Heart left ventricle (tissue), 16 donors: Measurements from ENCODE around the gene S1PR3. TPM values are rescaled to one million over a fixed set of nuclear protein-coding genes. Genes with fewer than 3 reads are reported as not detected.

Source experiments
- ATAC-seq, 4 donors: fragments of 200-7000 bp; cut with Tn5 transposase; one replicate each; pipeline ENCODE4 v1.9.1; 2020 to 2022; ENCODE audit warnings: moderate library complexity in 4 of 4, mild to moderate bottlenecking in 3 of 4, moderate number of reproducible peaks in 1 of 4
- DNase-seq, 5 donors: peaks; one replicate each; pipeline ENCODE4 v3.0.0-alpha.2; 2020
- H3K27ac ChIP-seq, 12 donors: fragments of 200-600 bp; sonication (generic) in 4 of 12; one replicate each; pipeline versions ENCODE4 v1.5.0 to v1.8.0; 2016 to 2022; ENCODE audit warnings: mild to moderate bottlenecking in 2 of 12
- H3K27me3 ChIP-seq, 9 donors: fragments of 200-600 bp; sonication (generic) in 2 of 9; one replicate each; pipeline versions ENCODE4 v1.5.1 to v1.8.0; 2016 to 2022; ENCODE audit warnings: mild to moderate bottlenecking in 3 of 9
- H3K36me3 ChIP-seq, 9 donors: fragments of 200-600 bp; sonication (generic) in 2 of 9; one replicate each; pipeline versions ENCODE4 v1.5.0 to v1.8.0; 2018 to 2022; ENCODE audit warnings: mild to moderate bottlenecking in 2 of 9
- H3K4me1 ChIP-seq, 12 donors: fragments of 200-600 bp; sonication (generic) in 4 of 12; one replicate each; pipeline versions ENCODE4 v1.5.0 to v1.8.0; 2016 to 2022; ENCODE audit warnings: mild to moderate bottlenecking in 3 of 12
- H3K4me3 ChIP-seq, 12 donors: fragments of 200-600 bp; sonication (generic) in 4 of 12; one replicate each; pipeline versions ENCODE4 v1.5.0 to v1.8.0; 2017 to 2022; ENCODE audit warnings: mild to moderate bottlenecking in 9 of 12, moderate library complexity in 4 of 12
- H3K9me3 ChIP-seq, 12 donors: fragments of 200-600 bp; sonication (generic) in 4 of 12; one replicate each; pipeline versions ENCODE4 v1.5.0 to v1.8.0; 2016 to 2022; ENCODE audit warnings: mild to moderate bottlenecking in 1 of 12
- CTCF ChIP-seq, 12 donors: fragments of 200-600 bp; sonication (generic) in 4 of 12; IDR thresholded peaks; one replicate each; pipeline versions ENCODE4 v1.5.0 to v1.8.0; 2018 to 2022; ENCODE audit warnings: antibody characterized with exemption in 12 of 12, mild to moderate bottlenecking in 5 of 12
- POLR2A ChIP-seq, 2 donors: fragments of 450-650 bp; IDR thresholded peaks; one replicate each; pipeline ENCODE4 v1.6.1; 2017; ENCODE audit warnings: antibody characterized with exemption in 2 of 2, mild to moderate bottlenecking in 2 of 2, moderate library complexity in 2 of 2
- WGBS, 4 donors: extraction: QIAGEN DNeasy Blood & Tissue Kit in 2 of 4; methylation state at CpG; one replicate each; pipeline versions ENCODE4 v1.1.5 to v1.1.7; 2013 to 2018; 5-methylcytosine and 5-hydroxymethylcytosine counted together
- intact Hi-C, 10 donors: fragments of 100-400 bp; cut with DNase I; formaldehyde crosslinking; loops; one replicate each; pipeline versions ENCODE4 v1.11.1 to v1.14.2; 2022
- polyA plus RNA-seq, 2 donors: library from polyadenylated mRNA; stranded (reverse); fragments of 200-250 nt; gene quantifications; one replicate each; pipeline ENCODE4 v1.2.3, GENCODE V29; 2013
- total RNA-seq, 9 donors: library from RNA; depleted of rRNA in 2 of 9; stranded (reverse); fragments of >200 nt in 2 of 9; fragmentation: NEBNext Ultra II Directional in 3 of 9; extraction: Animal tissue kit (Norgen Biotek cat#: 25700) in 3 of 9; gene quantifications; one replicate each; pipeline versions ENCODE4 v1.1.0 to v1.2.4, GENCODE V29; 2016 to 2023
- donor health status: ischemic (EF 13 %, LVEDD 7.1; RV severe dilation, severe dysfunction).
- donor health status: healthy with polysubstance abuse.
- donor health status: DM: no; HTN: yes; CAD: no.
- donor health status: DM: no; HTN: no; CAD: no.
- donor health status: ischemic (EF 25% LVEDD 6.9; RV normal size, moderate dysfunction).
- donor health status: ischemic (EF 25% LVEDD 5.7; RV mildly dilated, moderate dysfunction).
- donor health status: healthy.
- donor health status: DM: yes; HTN: yes; CAD: no.
- donor health status: ischemic (EF 35%, LVEDD 5.7; RV mildly dilated, moderate dysfunction).
- donor health status: nonischemic (EF 11% LVEDD 7.7; RV severe dilation, severe dysfunction).
- donor health status: DM: yes; HTN: yes; CAD: no.
- donor health status: PGD.
- donor health status: ischemic (EF 29% LVEDD 5.4; RV normal size, mild dysfunction).
- donor health status: nonischemic (EF 23%, LVEDD 6.1; RV moderate dilation, normal function).

Gene S1PR3
- total and polyA plus RNA-seq, 11 donors = 7.4 to 50.3 (median 29.5) TPM

DNA sequence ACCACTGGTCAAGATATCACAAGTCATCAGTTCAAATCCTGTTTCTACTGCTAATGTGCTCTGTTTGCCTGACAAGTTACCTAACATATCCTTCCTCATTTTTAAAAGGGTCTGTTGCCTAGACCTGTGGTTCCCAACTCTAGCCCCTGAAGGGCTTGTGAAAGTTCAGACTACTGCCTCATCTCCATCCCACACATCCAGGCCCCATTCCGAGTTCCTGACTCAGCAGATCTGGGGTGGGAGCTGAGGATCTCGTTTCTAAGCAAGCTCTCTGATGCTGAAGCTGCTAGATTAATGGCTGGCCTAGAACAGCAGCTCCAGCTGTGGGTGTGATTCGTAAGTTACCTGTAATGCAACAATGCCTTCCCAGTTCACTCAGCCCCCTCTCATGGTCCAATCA lies 32.5 kb downstream of the S1PR3 start:
- H3K27me3 ChIP-seq = no peaks in the 10 kb centered on the region
- DNase-seq (no peak), ATAC-seq (no peak)
- TF ChIP-seq CTCF (IDR thresholded peaks at IDR 0.05) (no peak), POLR2A (IDR thresholded peaks at IDR 0.05) (no peak)
- peaks cover 0 to under 1% (median 0%) of the 10 kb centered on the region in 12 donors for H3K9me3 ChIP-seq
- no peak overlapping the region for H3K4me3 ChIP-seq
- 78 to 85% (median 81%) methylated on average over 3 of the region's 3 CpGs for WGBS, 4 donors
- peak overlapping the region in 4 of 12 donors; percentile 44 to 51 (median 50) for H3K27ac ChIP-seq
- no peaks in the 10 kb centered on the region for H3K36me3 ChIP-seq
- peaks cover 0 to 30% (median 24%) of the 10 kb centered on the region in 12 donors for H3K4me1 ChIP-seq
- intact Hi-C loops = loop anchor here in 2 of 10 donors (10.0 kb wide), 1 partner anchor 151 kb away; the partner anchor contains the start of gene SHC3 (in 2 of the 2)

DNA sequence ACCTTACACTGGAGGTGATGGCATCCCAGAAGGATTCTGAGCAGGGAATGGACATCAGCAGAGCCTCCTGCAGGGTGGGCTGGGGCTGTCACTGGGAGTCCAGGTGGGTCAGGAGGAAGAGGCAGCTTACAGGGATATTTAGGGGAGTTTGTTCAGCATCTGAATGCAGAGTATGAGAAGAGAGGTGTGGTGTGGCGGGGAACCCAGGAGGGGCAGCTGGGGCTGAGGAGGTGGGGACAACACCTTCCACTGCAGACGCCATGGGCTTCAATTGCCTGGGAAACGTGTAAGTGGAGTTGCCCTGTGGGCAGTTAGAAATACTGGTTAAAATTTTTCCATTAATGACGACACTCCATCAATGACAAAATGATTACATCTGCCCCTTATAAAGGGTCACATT lies 33.5 kb downstream of the S1PR3 start:
- H3K9me3 ChIP-seq = peaks cover 0 to 10% (median 7%) of the 10 kb centered on the region in 12 donors
- H3K4me1 ChIP-seq = peaks cover 0 to 30% (median 24%) of the 10 kb centered on the region in 12 donors
- no peaks in the 10 kb centered on the region for H3K27me3 ChIP-seq
- WGBS, 4 donors = 92 to 95% (median 93%) methylated on average over 4 of the region's 4 CpGs
- no peak overlapping the region for H3K4me3 ChIP-seq
- intact Hi-C loops = loop anchor here in 2 of 10 donors (10.0 kb wide), 1 partner anchor 150 kb away; the partner anchor contains the start of gene SHC3 (in 2 of the 2)
- no peak for ATAC-seq
- no peak overlapping the region for H3K27ac ChIP-seq
- no peak for DNase-seq
- no peaks in the 10 kb centered on the region for H3K36me3 ChIP-seq
- TF ChIP-seq CTCF (IDR thresholded peaks at IDR 0.05) (no peak), POLR2A (IDR thresholded peaks at IDR 0.05) (no peak)

DNA sequence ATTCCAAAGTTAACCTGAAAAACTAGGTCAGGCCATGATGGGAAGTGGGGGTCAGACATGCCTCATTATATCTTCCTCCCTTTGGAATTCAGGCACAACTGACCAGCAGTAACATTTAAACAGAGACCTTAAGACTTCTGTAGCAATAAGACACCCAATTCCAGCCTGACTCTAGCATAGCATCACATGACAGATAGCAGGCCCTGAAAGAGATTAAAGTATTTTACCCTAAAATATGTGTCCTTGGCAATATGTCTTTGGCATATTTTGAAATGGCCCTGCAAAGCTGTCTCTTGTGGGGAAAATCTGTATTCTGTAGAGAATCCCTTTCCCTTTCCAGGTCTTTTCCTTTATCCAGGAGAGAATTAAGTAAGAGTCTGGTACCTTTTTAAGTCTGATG lies 34.3 kb downstream of the S1PR3 start:
- Histone ChIP-seq H3K36me3 (no peaks in the 10 kb centered on the region), H3K27me3 (no peaks in the 10 kb centered on the region), H3K4me1 (peaks cover 0 to 30% (median 24%) of the 10 kb centered on the region in 12 donors), H3K27ac (no peak overlapping the region), H3K9me3 (peaks cover 0 to 18% (median 13%) of the 10 kb centered on the region in 12 donors), H3K4me3 (no peak overlapping the region)
- TF ChIP-seq POLR2A (IDR thresholded peaks at IDR 0.05) (no peak), CTCF (IDR thresholded peaks at IDR 0.05) (no peak)
- no peak for DNase-seq
- intact Hi-C loops = loop anchor here in 2 of 10 donors (10.0 kb wide), 1 partner anchor 149 kb away; the partner anchor contains the start of gene SHC3 (in 2 of the 2)
- no peak for ATAC-seq

DNA sequence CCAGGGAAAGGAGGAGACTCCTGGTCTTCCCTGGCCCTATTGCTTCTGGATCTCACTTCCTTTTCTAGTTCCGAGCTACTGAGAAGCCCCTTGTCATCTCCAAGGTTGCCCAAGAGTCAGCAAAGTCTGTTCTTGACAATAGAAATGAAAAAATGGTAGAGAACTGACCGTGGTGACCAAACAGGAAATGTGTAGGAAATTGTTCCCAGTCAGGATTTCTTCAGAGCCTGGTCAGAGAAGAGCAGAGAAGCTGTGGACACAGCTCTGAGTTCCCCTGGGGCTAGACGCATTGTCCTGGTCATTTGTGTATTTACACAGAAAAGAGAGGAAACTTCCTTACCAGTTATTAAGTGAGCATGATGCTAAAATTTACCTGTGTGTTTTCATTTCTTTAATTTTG lies 35.6 kb downstream of the S1PR3 start:
- Histone ChIP-seq H3K4me1 (peaks cover 0 to 18% (median 13%) of the 10 kb centered on the region in 12 donors), H3K9me3 (peaks cover 0 to 27% (median 16%) of the 10 kb centered on the region in 12 donors), H3K36me3 (no peaks in the 10 kb centered on the region), H3K27me3 (no peaks in the 10 kb centered on the region), H3K27ac (peak overlapping the region in 1 of 12 donors; percentile 8), H3K4me3 (no peak overlapping the region)
- no peak for TF ChIP-seq POLR2A (IDR thresholded peaks at IDR 0.05)
- TF ChIP-seq CTCF (IDR thresholded peaks at IDR 0.05) = no peak
- intact Hi-C loops = loop anchor here in 2 of 10 donors (10.0 kb wide), 1 partner anchor 148 kb away; the partner anchor contains the start of gene SHC3 (in 2 of the 2)
- ATAC-seq (peak in 1 of 4 donors; percentile 35), DNase-seq (no peak)
- WGBS, 4 donors = 38 to 57% (median 51%) methylated on average over 3 of the region's 3 CpGs
